ENCODE measurements around the gene PIKFYVE. TPM values are rescaled to one million over a fixed set of nuclear protein-coding genes. Genes with fewer than 3 reads are reported as not detected.
A peak's percentile ranks its signal among the peaks of the same experiment; 100 is the strongest.

PIKFYVE gene
- total and polyA plus RNA-seq, 4 experiments from 2014 or later = 3.3 to 45.8 (median 26.4) TPM

DNA sequence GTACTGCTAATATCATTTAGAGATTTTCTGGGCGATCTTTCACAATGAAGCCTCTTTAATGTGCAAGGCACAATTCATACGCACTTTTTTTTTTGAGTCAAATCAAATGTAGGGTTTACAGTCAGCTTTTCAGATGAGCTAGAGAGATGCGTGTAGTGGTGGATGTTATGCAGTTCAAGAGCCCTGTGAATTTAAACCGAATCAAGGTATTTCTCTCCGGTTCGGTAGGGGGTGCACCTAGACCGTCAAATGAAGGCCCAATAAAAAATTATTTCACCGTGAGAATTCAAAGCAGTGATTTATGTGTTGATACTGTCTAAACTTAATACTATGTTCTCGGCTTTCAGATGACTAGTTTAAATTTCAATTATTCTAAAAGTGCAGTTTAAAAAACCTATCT is 141.6 kb downstream of the PIKFYVE start:
- Mint-ChIP-seq H3K9me3 (peaks cover 0 to 3% (median 0%) of the 10 kb centered on the region in 8 donors), H3K27me3 (peaks cover 36 to 43% of the 10 kb centered on the region in 2 donors), H3K4me3 (peak overlapping the region in 1 of 8 donors; percentile 60), H3K36me3 (no peaks in the 10 kb centered on the region), H3K27ac (no peak overlapping the region), H3K4me1 (peaks cover 0 to 13% (median 5%) of the 10 kb centered on the region in 4 donors)
- ChIA-PET POLR2A (ENCODE audit: partially characterized antibody) (no interaction called here), CTCF (ENCODE audit: partially characterized antibody) (no interaction called here)
- intact Hi-C loops (cut with micrococcal nuclease) = no loop called here
- Histone ChIP-seq H3K27ac (ENCODE audit: low read depth, low read length) (no peak overlapping the region), H3K9me3 (ENCODE audit: control insufficient read depth in 1 of 2, low read length in 2 of 2) (no peaks in the 10 kb centered on the region), H3K4me1 (ENCODE audit: insufficient read depth, low read length) (peaks cover 8% of the 10 kb centered on the region), H3K27me3 (ENCODE audit: insufficient read depth, low read length) (peaks cover 12% of the 10 kb centered on the region), H3K36me3 (ENCODE audit: insufficient read depth, low read length) (no peaks in the 10 kb centered on the region), H3K4me3 (ENCODE audit: low read length in 2 of 2) (no peak overlapping the region)
- DNase-seq = no peak

Other genes starting within 250 kb of the PIKFYVE start
- 10 to 100 TPM; 14.7 to 16.1 TPM for gene PLEKHM3, start 240.7 kb upstream of the PIKFYVE start, total RNA-seq
- 1 to 10 TPM; 2.9 to 3.9 TPM for gene PLEKHM3, start 240.7 kb upstream of the PIKFYVE start, polyA plus RNA-seq
- gene CRYGD, start 141.7 kb upstream of the PIKFYVE start, total RNA-seq = not detected
- gene CRYGD, start 141.7 kb upstream of the PIKFYVE start, polyA plus RNA-seq = not detected
- gene CRYGC, start 136.4 kb upstream of the PIKFYVE start, total RNA-seq = not detected
- gene CRYGC, start 136.4 kb upstream of the PIKFYVE start, polyA plus RNA-seq = not detected
- not detected for gene CRYGB, start 120.1 kb upstream of the PIKFYVE start, total RNA-seq
- gene CRYGB, start 120.1 kb upstream of the PIKFYVE start, polyA plus RNA-seq = not detected
- not detected for gene CRYGA, start 102.7 kb upstream of the PIKFYVE start, total RNA-seq
- not detected for gene CRYGA, start 102.7 kb upstream of the PIKFYVE start, polyA plus RNA-seq
- not detected for gene C2orf80, start 76.2 kb upstream of the PIKFYVE start, total RNA-seq
- gene C2orf80, start 76.2 kb upstream of the PIKFYVE start, polyA plus RNA-seq = not detected
- gene IDH1, start 11.2 kb upstream of the PIKFYVE start, total RNA-seq = 10 to 100 TPM; 25.6 to 25.9 TPM
- 1 to 10 TPM; 5.9 to 6.1 TPM for gene IDH1, start 11.2 kb upstream of the PIKFYVE start, polyA plus RNA-seq
- under 1 TPM in 1 of 2 experiments, not detected in 1; 0.17 TPM for gene PTH2R, start 140.5 kb downstream of the PIKFYVE start, total RNA-seq
- gene PTH2R, start 140.5 kb downstream of the PIKFYVE start, polyA plus RNA-seq = not detected

Measured in CD4-positive, alpha-beta memory T cell (primary cell).